GM19372 (cell line): ENCODE data around the gene ZBTB20.
"Not testable (repeated sequence)": the region's sequence is repeated elsewhere in the genome, so short reads cannot be mapped to it uniquely, and the experiment has no call there.

Experiments
- ATAC-seq: cut with Tn5 transposase; IDR thresholded peaks from one replicate; pipeline ENCODE4 v1.9.1; 2021; ENCODE audit warnings: mild to moderate bottlenecking, low read depth, moderate library complexity; ENCODE audit not compliant: unreplicated experiment

ZBTB20 gene

DNA sequence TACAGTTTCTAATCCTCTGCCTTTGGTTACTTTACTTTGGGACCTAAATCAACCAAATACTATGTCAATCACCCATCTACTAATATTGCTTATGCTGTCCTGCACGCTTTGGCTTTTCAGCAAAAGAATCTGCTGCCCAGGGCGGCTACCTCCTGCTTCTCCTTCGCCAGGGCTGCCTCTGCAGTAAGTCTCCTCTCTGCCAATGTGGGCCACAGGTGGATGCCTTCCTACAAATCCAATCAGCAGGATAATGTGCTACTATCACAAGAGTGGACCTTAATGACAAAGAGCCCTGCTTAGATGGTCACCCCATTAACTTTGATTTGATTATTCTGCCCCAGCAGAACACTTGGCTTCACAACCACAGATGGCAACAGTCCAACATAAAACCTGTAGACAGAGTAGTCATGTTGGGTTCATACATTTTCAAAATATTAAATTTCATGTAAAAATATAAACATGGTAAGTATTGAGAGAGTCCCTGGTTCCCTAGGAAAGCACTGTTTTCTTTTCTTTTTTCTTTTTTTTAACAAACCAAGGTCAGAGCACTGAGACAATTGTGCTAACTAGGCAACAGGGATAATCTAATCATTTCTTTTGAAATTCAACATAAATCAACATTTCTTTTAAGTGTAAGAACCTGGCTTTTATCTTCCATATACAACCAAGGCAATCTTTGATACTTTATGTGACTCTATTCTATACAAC lies 298.3 kb downstream of the ZBTB20 start:
- no peak for ATAC-seq

DNA sequence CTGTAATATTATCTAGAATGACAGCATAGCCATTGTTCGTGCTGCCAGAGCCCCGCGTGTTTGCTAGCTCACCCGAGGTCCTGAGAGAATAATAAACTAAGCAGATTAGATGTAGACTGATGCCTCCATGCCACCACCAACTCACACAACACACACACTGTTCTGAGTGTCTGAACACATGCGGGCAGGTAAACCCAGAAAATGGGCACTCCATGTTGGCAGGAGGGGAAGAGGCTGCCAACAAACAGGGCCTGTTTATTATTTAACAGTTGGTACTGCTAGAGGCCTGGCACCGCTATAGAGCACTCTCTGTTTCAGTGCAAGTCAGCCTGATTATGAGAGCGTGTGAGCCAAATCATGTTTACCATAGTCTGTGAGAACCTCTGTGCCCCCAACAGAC lies 299.0 kb downstream of the ZBTB20 start:
- no peak for ATAC-seq

DNA sequence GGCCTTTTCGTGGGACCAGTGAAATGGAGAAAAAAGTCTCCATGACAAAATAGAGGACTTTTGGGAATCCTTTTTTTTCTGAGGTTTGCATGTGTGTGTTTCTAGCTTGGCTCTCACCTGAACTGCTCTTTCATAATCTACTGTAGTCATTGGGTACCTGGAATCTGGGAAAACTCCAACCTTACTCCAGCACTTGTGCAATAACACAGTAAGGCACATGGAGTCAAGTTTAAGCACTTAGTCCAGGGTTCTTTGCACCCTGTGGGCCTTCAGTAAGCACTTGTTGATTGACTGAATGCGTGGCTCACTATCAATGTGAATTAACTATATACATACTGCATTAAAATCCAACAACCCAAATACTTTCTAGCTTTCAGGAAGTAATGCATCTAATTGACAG lies 299.5 kb downstream of the ZBTB20 start:
- no peak for ATAC-seq

GRCh38 chr3:114846779-114847178 lies 300.3 kb downstream of the ZBTB20 start:
- no peak for ATAC-seq

GRCh38 chr3:114846252-114846651 lies 300.8 kb downstream of the ZBTB20 start:
- ATAC-seq = no peak

DNA sequence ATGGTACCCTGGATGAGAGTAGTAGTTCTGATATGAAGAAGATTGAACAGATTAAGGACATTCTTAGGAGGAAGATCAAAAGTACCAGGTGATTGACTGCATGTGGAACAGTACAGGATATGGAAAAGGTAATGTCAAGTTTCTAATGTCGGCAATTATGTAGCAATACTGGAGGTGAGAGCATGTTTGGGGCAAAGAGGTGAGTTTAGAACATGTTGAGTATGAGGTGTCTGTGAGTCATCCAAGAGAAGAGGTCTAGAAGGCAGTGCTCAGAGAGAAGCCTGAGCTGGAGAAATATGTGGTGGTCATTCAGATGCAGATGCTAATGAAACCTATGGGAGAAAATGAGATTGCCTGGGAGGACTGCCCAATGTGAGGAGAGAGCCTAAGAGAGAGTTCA lies 305.6 kb downstream of the ZBTB20 start:
- ATAC-seq = no peak

- ATAC-seq = no peak
These were observed 307.6 kb downstream of the ZBTB20 start for GRCh38 chr3:114839476-114839875.

DNA sequence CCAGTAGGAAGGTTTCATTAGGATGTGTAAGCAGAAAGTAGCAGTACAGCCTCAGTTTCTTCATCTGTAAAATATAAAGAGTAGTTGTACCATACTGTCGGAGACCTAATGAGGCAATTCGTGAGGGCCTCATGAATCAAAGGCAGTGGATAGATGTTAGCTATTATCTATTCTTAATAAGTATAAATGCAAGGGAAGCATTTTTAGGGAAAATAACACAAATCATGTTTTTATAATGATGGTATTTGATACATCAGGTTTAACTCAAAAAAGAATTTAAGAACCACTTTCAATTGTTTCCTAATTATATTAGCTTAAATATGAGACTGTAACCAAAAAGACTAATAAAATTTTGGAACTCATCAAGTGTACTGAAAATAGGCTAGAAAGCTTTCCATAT lies 309.1 kb downstream of the ZBTB20 start:
- ATAC-seq = no peak

GRCh38 chr3:114834175-114834940 lies 312.7 kb downstream of the ZBTB20 start:
- no peak for ATAC-seq

- no peak for ATAC-seq
These were observed 315.2 kb downstream of the ZBTB20 start for GRCh38 chr3:114831861-114832260.

- ATAC-seq = no peak
These were observed 316.4 kb downstream of the ZBTB20 start for GRCh38 chr3:114830652-114831051.

GRCh38 chr3:114829783-114830182 lies 317.3 kb downstream of the ZBTB20 start:
- no peak for ATAC-seq

GRCh38 chr3:114827495-114827894 lies 319.6 kb downstream of the ZBTB20 start:
- peak; percentile 76 for ATAC-seq

GRCh38 chr3:114824014-114824413 lies 323.1 kb downstream of the ZBTB20 start:
- ATAC-seq = no peak

GRCh38 chr3:114823061-114823460 lies 324.0 kb downstream of the ZBTB20 start:
- no peak for ATAC-seq

DNA sequence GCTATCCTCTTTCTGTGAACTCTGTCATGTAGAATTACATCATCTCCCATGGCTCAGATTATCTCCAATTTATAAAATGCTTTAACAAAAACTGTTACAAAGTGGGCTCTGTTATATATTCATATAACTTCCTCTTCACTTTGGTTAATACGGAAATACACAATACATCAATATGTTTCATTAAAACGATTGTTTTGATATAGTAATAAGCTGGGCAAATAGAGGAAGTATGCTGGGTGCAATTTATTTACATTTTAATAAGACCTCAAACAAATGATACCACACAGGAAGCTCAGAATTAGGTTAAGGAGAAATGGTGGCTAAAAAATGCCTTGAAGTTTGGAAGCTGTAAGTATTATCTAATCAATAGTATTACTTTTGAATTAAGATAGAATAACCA lies 331.0 kb downstream of the ZBTB20 start:
- no peak for ATAC-seq

DNA sequence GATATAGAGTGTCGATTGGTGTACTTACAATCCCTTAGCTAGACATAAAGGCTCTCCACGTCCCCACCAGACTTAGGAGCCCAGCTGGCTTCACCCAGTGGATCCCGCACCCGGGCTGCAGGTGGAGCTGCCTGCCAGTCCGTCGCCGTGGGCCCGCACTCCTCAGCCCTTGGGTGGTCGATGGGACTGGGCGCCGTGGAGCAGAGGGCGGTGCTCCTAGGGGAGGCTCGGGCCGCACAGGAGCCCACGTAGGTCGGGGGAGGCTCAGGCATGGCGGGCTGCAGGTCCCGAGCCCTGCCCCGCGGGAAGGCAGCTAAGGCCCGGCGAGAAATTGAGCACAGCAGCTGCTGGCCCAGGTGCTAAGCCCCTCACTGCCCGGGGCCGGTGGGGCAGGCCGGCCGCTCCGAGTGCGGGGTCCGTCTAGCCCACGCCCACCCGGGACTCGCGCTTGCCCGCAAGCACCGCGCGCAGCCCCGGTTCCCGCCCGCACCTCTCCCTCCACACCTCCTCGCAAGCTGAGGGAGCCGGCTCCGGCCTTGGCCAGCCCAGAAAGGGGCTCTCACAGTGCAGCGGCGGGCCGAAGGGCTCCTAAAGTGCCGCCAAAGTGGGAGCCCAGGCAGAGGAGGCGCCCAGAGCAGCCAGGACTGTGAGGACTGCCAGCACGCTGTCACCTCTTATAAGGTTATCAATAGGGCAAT lies 334.4 kb downstream of the ZBTB20 start:
- ATAC-seq = not testable (repeated sequence)

DNA sequence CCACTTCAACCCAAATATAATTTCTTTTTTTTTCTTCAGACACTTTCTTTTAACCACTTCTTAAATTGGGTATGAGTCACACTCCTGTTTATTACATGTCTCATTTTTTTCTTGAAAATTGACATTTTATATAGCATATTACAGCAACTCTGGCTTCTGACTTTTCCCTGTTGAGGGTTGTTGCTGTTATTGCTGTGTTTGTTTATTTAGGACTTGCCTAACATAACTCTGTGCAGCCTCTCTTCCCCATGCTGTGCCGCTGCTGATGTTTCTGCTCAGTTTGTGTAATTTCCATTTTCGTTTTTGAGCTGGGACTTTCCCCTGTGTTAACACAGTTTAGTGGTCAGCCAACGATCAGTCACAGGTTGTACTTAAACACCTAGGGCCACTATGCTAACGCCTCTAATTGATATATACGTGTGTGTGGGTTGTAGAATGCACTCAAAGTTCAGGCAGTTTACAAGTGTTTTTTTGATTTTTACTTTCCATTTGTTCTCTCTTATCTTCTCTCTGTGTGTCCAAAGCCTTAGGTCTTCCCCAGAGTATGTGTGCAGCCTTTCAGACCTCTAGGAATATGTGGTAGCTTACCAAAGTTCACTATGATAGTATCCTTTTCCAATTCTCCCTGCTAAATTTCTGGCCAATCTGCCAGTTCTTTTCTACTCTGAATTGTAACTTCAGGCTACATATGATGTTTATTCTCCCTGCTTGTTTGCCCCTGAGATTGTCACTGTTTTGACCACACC lies 337.2 kb downstream of the ZBTB20 start:
- peak; percentile 100 for ATAC-seq

GRCh38 chr3:114804099-114804498 lies 343.0 kb downstream of the ZBTB20 start:
- no peak for ATAC-seq

- no peak for ATAC-seq
These were observed 343.9 kb downstream of the ZBTB20 start for GRCh38 chr3:114803042-114803695.
